T follicular helper cell (primary cell): ENCODE data around the gene MAPRE3.
A peak's percentile ranks its signal among the peaks of the same experiment; 100 is the strongest.

Source experiments
- DNase-seq: peaks from one replicate; pipeline ENCODE4 v3.0.0-alpha.2; 2020; ENCODE audit warnings: low read depth

The MAPRE3 gene

GRCh38 chr2:26950246-26950645 is 20.2 kb upstream of the MAPRE3 start:
- no peak for DNase-seq

GRCh38 chr2:26951236-26951635 is 19.2 kb upstream of the MAPRE3 start:
- no peak for DNase-seq

DNA sequence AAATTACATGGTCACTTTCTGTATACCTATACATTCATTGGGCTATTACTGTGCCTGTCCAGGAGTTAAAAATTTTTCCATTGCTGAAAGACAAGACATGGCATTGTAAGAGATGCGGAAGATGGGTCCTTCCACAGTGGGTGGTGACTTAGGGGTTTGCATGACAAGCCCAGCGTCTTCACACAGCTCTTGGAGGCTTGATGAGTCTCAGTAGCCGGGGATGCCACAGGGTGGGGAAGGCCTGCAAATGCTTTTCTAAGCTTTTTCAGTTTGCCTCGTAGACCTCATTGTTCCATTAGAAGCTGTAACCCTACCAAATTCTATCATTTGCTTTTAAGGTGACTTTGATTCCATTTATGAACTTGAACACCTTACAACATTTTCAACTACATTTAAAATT is 18.1 kb upstream of the MAPRE3 start:
- no peak for DNase-seq

GRCh38 chr2:26954135-26954534 is 16.3 kb upstream of the MAPRE3 start:
- no peak for DNase-seq

DNA sequence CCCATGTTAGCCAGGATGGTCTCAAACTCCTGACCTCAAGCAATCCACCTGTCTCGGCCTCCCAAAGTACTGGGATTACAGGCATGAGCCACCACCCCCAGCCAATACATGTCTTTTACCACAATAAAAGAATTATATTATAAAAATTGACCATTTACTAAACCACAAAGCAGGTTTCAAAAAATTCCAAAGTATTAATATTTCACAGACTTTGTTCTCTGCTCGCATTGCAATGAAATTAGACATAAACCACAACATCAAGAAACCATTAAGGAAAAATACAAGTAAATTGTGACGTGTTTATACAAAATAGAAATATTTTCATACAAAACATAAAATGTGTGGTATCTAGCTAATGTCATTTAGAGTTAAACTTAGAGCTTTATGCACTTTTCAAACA is 13.4 kb upstream of the MAPRE3 start:
- DNase-seq: no peak

DNA sequence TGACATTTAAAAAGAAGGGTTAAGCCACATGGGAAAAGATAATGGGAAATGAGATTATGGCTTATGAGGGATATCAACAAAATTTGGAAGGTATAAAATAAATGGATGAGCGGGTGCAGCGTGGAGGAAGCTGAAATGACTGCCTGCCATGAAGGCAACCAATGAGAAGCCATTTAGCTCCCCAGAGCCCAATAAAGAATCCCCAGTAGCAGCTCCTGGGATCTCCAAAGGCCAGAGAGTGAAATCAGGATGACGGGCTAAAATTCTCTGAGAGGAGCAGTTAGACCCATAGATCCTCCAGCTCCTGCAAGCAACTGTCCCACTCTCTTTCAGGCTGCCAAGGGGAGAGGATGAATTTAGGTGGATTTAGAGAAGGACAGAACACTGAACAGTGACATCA is 12.9 kb upstream of the MAPRE3 start:
- no peak for DNase-seq

DNA sequence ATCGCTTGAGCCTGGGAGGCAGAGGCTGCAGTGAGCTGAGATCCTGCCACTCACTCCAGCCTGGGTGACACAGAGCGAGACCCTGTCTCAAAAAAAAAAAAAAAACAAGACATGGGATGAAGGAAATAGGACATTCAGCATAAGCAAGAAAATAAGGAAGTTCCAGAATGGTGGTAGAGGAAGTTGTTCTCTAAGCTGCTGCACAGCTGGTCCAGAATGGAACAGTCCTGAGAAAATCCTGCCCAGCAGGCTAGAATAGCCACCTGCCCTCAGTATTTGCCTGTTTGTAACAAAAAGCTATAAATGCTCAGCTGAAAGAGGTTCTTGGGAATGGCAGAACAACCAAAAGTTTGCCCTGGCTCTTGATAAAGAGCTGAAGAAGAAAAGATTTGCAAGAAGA is 11.1 kb upstream of the MAPRE3 start:
- DNase-seq: no peak

- no peak for DNase-seq
Observed at GRCh38 chr2:26964446-26965130, 5.8 kb upstream of the MAPRE3 start.

DNA sequence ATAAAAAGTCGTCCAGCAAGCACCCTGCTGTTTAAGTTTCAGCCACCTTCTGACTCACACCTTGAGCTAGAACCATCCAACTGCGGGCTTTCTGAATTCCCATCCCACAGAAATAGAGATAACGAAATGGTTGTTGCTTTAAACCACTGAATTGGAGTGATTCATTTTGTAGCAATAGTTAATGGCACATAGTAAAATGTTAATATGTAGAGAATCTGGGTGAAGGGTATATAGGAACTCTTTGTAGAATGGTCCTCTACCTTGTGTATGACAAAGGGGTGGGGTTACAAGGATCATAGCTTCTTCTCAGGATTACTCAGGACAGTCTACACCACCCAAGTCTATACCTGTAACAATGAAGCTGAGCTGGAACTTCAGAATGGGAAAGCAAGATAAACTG is 2.4 kb upstream of the MAPRE3 start:
- no peak for DNase-seq

- no peak for DNase-seq
Observed at GRCh38 chr2:26969077-26969844, 1.2 kb upstream of the MAPRE3 start.

GRCh38 chr2:26970928-26971627 is 641 bp downstream of the MAPRE3 start:
- DNase-seq: no peak

DNA sequence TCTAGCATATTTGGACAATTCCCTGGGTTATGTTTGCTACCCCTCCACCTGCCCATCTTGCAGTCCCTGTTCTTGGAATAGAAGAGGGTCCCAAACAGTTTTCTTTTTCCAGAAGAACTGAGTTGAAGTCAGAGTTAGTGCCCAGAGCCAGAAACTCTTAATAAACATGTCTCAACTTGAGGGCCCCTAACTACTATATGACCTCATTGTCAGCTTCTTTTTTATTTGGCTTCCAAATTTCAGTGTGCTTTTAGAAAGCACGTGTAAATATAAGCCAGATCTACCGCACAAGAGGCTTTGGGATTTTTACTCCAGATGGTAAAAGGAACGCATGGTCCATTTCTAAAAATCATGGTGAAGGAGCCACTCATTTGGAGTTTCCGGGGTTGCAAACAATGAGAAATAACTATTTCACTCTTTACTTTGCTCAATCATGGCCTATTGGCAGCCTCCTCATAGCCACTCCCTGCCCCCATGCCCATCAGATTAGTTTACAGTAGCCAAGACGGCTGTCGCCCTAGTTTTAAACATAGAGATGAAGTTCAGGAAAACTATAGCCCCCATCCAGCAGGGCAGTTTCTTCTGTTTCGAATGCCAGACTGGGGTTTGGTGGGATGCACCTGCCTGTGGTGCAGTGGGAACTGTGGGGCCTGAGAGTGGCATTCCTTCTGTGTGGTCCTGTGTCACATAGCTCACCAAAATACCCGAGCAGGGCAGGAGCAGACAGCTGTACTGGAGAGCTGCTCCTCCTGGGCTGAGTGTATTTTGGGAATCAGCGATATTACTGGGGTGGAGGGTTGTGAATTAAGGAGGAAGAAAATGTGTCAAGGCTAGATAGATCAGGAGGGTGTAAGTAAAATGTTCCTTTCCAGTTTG is 1.7 kb downstream of the MAPRE3 start:
- no peak for DNase-seq

DNA sequence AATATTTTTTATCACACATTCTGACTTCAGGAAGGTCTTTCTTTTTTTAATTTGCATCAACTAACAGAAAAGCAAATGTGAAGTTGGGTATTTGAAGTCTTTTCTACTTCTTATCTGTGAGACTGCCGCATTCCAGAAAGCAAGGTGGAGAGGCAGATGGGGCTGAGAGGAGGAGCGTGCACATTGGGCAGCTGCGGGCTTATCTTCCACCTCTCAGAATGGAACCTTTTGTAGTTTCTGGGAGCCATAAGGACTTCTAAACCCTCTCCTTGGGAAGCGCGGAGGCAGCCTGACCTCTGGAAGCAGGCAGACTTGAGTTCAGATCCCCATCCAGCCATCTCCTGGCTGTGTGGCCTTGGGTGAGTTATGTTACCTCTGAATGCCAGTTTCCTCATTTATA is 3.9 kb downstream of the MAPRE3 start:
- DNase-seq: no peak

- DNase-seq: no peak
Observed at GRCh38 chr2:26975102-26975501, 4.7 kb downstream of the MAPRE3 start.

DNA sequence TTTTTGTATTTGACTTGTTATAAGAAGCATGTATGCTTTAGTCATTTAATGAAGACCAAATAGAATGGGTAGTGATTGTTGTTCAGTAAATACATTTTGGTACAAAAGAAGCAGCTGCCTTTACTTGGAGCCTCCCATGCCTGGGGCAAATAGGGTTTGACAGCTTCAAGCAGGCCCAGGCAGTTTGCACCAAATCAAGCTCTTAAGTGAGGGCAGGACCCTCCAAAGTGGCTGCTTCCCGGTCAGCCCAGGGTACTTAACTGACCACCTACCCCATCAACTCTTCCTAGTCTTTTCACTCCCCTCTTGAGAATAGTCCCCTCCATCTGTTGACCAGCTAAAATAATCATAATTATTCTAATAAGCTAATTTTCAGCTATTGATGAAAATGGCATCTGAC is 5.2 kb downstream of the MAPRE3 start:
- no peak for DNase-seq

DNA sequence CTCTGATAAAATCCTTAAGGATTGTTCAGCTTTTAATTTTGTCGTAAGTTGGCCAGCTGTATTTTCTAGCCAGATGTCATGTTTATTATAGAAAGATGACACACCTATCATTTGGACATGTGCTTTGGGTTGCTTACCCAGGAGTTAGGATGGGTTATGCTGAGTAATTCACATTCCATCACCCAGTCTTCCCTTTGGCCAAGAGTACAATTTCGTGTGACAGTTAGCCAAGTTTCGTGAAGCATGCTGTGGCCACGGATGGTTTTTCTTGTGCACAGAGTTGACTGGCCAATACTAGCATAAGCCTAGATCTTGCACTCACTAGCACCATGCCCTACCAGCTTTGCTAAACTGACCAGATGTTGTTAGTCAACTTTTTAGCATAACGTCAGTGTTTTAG is 5.8 kb downstream of the MAPRE3 start:
- no peak for DNase-seq

DNA sequence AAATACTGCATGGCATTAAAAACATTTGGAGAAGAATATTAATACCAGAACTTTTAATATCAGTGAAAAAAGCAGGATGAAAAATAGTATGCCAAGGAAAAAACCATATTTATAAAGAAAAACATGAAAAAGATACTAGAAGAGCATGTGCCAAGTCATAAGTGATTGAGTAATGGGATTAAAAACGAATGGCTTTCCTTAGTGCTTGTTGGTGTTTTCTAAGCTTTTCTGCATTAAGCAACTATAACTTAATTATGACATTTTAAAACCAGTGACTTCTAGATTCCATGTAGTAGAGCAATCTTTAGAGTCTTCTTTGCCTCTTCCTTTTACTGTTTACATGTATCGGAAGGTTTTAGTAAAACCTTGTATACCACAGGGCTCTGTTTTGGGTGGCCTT is 6.6 kb downstream of the MAPRE3 start:
- no peak for DNase-seq

GRCh38 chr2:26978061-26978596 is 7.7 kb downstream of the MAPRE3 start:
- DNase-seq: no peak

- no peak for DNase-seq
Observed at GRCh38 chr2:26979741-26980140, 9.3 kb downstream of the MAPRE3 start.

DNA sequence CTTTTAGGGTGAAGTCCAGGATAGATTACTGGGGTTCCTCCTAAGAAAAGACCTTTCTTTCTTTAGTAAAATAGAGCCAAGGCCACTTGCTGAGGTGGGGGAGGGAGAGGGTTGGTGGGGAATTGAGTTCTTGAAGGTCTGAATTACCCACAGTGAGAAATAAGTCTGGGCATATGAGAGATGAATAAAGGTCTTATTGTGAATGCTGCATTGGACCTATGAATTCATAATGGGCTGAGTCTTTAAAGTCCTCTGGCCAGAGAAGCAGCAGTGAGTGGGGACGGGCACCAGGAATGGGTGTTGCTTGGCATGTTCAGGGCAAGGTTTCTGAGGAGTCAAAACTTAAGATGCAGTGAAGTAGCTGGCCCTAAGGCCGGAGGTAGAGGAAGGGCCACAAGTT is 10.5 kb downstream of the MAPRE3 start:
- DNase-seq: no peak

DNA sequence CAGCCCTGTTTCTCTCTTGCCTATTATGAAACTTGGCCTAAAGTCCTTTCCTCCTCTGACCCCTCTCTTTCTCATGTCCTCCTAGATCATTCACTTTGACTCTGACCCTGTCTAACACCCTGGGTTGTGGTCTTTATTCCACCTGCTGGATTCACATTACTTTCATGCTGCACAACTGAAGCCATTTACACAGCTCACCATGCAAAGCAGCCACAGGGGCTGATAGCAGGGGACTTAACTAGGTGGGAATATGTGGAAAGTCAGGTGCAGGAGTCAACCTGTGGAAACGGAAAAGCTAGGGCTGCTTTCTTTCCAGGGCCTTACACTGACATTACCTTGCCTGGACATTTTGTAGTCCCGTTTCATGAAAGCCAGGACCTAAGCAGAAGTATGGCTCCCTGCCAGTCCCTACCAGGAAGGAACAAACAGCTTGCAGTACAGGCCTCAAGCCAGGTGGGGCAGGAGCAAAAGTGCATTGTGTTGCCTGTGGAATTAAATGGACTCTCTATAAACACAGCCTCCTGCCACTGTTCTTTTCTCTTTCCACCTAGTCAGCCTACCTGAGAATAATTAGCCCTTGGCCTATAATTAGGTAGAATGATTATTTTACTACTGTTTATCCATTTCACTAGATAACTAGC is 11.8 kb downstream of the MAPRE3 start:
- peak; percentile 3 for DNase-seq
